ENCODE data around the gene COLGALT1. TPM values are rescaled to one million over a fixed set of nuclear protein-coding genes. Genes with fewer than 3 reads are reported as not detected.

Gene COLGALT1
- total and polyA plus RNA-seq, 2 experiments from 2014 or later, result 18.2 to 63.4 TPM

DNA sequence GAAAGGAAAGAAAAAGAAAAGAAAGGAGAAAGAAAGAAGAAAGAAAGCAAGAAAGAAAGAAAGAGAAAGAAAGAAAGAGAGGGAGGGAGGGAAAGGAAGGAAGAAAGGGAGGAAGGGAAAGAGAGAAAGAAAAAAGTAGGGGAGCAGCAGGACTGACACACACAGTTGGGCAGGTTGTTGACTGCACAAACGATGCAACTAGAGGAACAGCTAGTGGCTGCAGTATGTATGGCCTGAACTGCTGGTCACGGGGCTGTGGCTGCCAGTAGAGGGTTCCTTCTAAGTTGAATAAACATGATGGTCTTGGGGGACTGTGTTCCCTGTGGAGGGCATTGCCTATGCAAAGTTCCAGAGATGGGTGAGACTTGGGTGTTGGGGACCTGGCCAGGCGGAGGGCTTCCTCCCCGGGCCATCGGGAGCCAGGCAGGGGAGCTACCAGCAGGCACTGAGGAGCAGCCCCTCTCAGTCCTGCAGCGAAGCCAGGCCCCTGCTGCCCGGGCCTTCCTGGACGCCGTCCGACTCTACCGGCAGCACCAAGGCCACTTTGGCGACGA, 16.7 kb upstream of the COLGALT1 start:
- peaks cover 6% of the 10 kb centered on the region; the same call in 1 of the 3 replicates for H3K4me1 Mint-ChIP-seq
- Histone ChIP-seq H3K79me2 (replicated peaks; ENCODE audit: insufficient read depth) (no peaks in the 10 kb centered on the region), H3K27ac (ENCODE audit: low read depth) (no peak overlapping the region), H4K20me1 (replicated peaks; ENCODE audit: insufficient read depth) (no peaks in the 10 kb centered on the region; the same call in 1 of the 2 replicates), H2AFZ (peak overlapping the region; percentile 93; the same call in 1 of the 2 replicates), H3K36me3 (ENCODE audit: insufficient read depth) (no peaks in the 10 kb centered on the region), H3K9me2 (ENCODE audit: insufficient read depth) (no peaks in the 10 kb centered on the region), H3K4me2 (peak overlapping the region; percentile 90), H3K4me1 (ENCODE audit: insufficient read depth) (no peaks in the 10 kb centered on the region; the same call in 1 of the 2 replicates), H3K27me3 (ENCODE audit: insufficient read depth) (peaks cover 18% of the 10 kb centered on the region; the same call in 1 of the 2 replicates), H3F3A (replicated peaks; ENCODE audit: low read depth) (0 out of 2 replicates have a peak, but pooled peaks cover 3% of the 10 kb centered on the region), H3K4me3 (peak overlapping the region; percentile 85)
- peak overlapping the region; percentile 83 for H3K4me3 Mint-ChIP-seq
- peaks cover 12% of the 10 kb centered on the region for H3K27me3 Mint-ChIP-seq (ENCODE audit: insufficient read depth, low read depth, poor library complexity)
- H3K9me3 Mint-ChIP-seq, result no peaks in the 10 kb centered on the region
- no peaks in the 10 kb centered on the region; the same call in 2 of the 3 replicates for H3K36me3 Mint-ChIP-seq (ENCODE audit: low read depth)
- ATAC-seq (peak; percentile 40), DNase-seq (ENCODE audit: low spot score) (peak; percentile 36)
- no peak overlapping the region for H3K27ac Mint-ChIP-seq
- no peak for TF ChIP-seq CTCF (conservative IDR thresholded peaks at IDR 0.05; ENCODE audit: low read depth in 2 of 2)
- no peak for TF ChIP-seq POLR2AphosphoS5 (IDR thresholded peaks at IDR 0.05; ENCODE audit: low read depth)
- no peak for TF ChIP-seq EZH2 (IDR thresholded peaks at IDR 0.05; ENCODE audit: low read depth, unreplicated experiment)
- TF ChIP-seq, protein P1, sequence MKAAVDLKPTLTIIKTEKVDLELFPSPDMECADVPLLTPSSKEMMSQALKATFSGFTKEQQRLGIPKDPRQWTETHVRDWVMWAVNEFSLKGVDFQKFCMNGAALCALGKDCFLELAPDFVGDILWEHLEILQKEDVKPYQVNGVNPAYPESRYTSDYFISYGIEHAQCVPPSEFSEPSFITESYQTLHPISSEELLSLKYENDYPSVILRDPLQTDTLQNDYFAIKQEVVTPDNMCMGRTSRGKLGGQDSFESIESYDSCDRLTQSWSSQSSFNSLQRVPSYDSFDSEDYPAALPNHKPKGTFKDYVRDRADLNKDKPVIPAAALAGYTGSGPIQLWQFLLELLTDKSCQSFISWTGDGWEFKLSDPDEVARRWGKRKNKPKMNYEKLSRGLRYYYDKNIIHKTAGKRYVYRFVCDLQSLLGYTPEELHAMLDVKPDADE (IDR thresholded peaks at IDR 0.05), result no peak
- no peak for TF ChIP-seq JUNB (IDR thresholded peaks at IDR 0.05; ENCODE audit: unreplicated experiment)
- no peak for TF ChIP-seq NANOG (IDR thresholded peaks at IDR 0.05; ENCODE audit: borderline replicate concordance)
- TF ChIP-seq ZNF462 (CRISPR knock-in tag; IDR thresholded peaks at IDR 0.05), result no peak
